GM13976 (cell line): Measurements from ENCODE around the gene SLC18A3.

Source experiments
- DNase-seq: peaks from one replicate; pipeline ENCODE4 v3.0.0; 2012; ENCODE audit warnings: low spot score
- in situ Hi-C: fragments of 300-500 bp; cut with MboI; formaldehyde crosslinking; loops from one replicate; pipeline ENCODE4 v1.12.0; 2022; ENCODE audit warnings: low sequenced_read_pairs, mixed read lengths, inconsistent platforms; ENCODE audit not compliant: unreplicated experiment
- TF ChIP-seq, protein P1 (sequence below): IDR thresholded peaks from 2 replicates; pipeline ENCODE4 v1.5.1; 2012; ENCODE audit warnings: borderline replicate concordance, mild to moderate bottlenecking; ENCODE audit not compliant: insufficient read depth; ENCODE audit errors: extremely low read depth, missing control alignments, control extremely low read depth

The SLC18A3 gene

DNA sequence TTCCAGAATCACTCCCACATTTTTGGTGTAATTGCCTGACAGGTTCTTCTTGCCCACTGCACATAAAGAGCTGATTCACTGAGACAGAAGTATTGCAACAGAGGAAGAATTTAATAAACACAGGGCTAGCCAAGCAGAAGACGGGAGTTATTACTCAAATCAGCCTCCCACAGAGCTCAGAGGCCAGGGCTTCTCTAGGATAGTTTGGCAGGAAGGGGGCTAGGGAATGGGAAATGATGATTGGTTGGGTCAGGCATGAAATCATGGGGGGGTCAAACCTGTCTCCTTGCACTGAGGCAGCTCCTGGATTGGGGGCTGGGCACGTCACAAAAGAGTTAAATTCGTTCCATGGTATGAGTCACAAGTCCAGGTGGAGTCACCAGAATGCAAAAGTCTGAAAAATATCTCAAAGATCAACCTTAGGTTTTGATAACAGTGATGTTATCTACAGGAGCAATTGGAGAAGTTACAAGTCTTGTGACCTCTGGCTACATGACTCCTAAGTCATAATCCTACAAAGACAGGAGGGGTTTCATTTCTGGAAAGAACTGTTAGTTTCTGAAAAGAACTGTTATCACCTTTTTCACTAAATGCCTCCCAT is 41.0 kb upstream of the SLC18A3 start:
- DNase-seq: no peak
- in situ Hi-C loops: no loop called here
- TF ChIP-seq, protein P1, sequence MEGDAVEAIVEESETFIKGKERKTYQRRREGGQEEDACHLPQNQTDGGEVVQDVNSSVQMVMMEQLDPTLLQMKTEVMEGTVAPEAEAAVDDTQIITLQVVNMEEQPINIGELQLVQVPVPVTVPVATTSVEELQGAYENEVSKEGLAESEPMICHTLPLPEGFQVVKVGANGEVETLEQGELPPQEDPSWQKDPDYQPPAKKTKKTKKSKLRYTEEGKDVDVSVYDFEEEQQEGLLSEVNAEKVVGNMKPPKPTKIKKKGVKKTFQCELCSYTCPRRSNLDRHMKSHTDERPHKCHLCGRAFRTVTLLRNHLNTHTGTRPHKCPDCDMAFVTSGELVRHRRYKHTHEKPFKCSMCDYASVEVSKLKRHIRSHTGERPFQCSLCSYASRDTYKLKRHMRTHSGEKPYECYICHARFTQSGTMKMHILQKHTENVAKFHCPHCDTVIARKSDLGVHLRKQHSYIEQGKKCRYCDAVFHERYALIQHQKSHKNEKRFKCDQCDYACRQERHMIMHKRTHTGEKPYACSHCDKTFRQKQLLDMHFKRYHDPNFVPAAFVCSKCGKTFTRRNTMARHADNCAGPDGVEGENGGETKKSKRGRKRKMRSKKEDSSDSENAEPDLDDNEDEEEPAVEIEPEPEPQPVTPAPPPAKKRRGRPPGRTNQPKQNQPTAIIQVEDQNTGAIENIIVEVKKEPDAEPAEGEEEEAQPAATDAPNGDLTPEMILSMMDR: no peak

DNA sequence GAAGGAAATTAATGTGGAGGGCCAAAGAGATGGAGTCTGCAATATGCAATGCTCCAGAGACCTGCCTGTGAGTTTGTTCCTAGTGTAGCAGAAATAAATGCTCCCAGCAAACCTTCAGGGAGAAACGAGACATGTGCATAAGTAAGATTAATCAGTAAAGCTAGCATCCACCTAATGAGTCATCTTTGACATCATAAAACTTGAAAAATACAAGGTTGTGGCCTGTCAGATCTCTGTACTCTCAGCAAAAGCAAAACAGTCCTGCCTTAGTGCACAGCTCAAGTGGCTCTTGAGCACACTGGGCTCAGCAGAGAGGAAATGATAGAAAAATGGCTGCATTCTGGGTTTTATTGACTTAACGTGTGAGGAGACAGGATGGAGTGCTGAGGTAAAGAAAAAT is 38.7 kb upstream of the SLC18A3 start:
- in situ Hi-C loops: no loop called here
- TF ChIP-seq, protein P1: no peak
- DNase-seq: no peak

DNA sequence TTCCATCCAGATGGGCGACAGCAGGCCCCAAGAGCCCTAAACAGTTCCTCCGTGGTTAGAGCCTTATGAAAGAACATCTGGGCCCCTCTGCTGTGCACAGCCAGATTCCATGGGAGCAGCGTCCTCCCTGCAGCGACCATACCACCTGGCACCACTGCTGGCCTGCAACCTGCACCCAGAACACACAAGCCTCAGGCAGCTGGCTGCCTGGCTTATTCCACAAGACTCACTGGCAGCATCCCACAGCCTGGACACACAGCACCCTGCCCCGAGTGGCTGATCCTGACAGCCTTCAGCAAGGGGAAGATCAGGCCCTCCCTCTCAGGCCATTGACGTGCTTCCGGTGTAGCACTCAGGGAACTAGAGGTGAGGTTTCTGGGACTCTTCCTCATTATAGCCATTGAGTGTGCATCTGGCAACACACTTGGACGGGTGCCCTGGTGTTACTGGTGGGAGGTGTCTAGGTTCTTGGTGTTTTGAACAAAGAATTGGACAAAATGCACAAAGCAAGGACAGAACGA is 37.5 kb upstream of the SLC18A3 start:
- TF ChIP-seq, protein P1: no peak
- in situ Hi-C loops: no loop called here
- no peak for DNase-seq

DNA sequence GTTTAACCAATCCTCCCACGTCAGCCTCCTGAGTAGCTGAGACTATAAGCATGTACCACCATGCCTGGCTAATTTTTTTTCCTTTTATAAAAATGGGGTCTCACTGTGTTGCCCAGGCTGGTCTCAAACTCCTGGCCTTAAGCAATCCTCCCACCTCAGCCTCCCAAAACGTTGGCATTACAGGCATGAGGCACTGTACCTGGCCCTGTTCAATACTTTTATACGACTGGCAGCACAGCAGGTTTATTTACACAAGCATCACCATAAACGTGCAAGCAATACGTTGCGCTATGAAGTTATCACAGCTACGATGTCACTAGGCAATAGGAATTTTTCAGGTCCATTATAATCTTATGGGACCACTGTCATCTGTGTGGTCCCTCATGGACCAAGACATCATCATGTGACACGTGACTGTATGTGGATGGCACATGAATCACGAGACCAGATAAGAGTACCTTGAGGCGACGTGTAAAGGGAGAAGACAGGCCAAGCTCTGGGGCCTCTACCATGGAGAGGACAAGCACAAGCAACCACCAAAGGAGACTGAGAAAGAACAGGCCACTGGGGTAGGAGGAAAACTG is 34.5 kb upstream of the SLC18A3 start:
- in situ Hi-C loops: loop anchor here (25.0 kb wide), 1 partner anchor 662 kb away; no protein-coding TSS in a partner anchor
- no peak for DNase-seq
- TF ChIP-seq, protein P1: no peak

DNA sequence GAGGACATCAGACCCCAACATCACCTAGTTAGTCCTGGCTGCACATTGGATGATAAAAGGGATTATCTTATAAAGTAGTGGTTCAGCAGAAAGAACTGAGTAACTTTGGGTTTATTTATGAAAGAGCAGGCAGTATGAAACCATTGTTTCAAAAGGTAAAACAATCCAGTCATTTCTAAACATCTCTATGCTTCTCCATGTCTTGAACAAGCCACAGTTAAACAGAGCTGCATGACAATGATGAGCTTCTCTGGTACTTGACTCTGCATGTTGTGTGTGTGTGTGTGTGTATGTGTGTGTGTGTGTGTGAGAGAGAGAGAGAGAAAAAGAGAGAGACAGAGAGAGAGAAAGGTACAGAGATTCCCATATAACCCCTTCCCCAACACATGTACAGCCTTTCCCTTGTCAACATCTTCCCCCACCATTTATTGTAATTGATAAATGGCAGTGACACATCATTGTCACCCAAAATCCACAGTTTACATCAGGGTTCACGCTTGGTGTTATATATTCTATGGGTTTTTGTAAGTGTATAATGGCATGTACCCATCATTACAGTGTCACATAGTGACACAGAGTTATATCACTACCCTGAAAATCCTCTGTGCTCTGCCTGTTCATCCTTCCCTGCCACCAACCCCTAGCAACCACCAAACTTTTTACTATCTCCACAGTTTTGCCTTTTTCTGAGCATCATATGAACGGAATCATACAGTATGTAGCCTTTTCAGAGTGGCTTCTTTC is 32.8 kb upstream of the SLC18A3 start:
- TF ChIP-seq, protein P1: no peak
- no peak for DNase-seq
- in situ Hi-C loops: loop anchor here (25.0 kb wide), 1 partner anchor 660 kb away; no protein-coding TSS in a partner anchor

DNA sequence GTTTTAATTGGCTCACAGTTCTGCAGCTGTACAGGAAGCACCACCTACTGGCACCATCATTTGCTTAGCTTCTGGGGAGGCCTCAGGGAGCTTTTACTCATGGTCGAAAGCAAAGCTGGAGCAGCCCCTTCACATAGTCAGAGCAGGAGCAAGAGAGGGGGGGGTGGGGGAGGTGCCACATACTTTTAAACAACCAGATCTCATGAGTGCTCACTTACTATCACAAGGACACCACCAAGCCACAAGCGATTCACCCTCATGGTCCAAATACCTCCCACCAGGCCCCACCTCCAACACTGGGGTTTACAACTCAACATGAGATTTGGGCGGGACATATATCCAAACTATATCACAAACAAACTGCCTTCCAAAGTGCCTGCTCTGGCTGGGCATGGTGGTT is 31.7 kb upstream of the SLC18A3 start:
- in situ Hi-C loops: loop anchor here (25.0 kb wide), 1 partner anchor 659 kb away; no protein-coding TSS in a partner anchor
- TF ChIP-seq, protein P1: no peak
- DNase-seq: no peak
